ENCODE measurements around the gene TOPAZ1. TPM values are rescaled to one million over a fixed set of nuclear protein-coding genes. Genes with fewer than 3 reads are reported as not detected.

TOPAZ1 gene
- total and polyA plus RNA-seq, 2 of the 8 experiments (the other 6 are each of a cell fraction or from before 2014, with no cell fraction given), result not detected

- H3K9ac ChIP-seq (replicated peaks in 1 of 4; ENCODE audit: extremely low read depth in 1 of 4, low read depth in 3 of 4, low read length in 3 of 4), result no peak overlapping the region
- no peaks in the 10 kb centered on the region for H3K79me2 ChIP-seq (ENCODE audit: control insufficient read depth in 1 of 2, insufficient read depth in 2 of 2, low read length in 2 of 2)
- H3K14ac ChIP-seq (ENCODE audit: insufficient read length), result no peak overlapping the region
- H3K23ac ChIP-seq (ENCODE audit: insufficient read length), result no peak overlapping the region
- H3K79me1 ChIP-seq (ENCODE audit: low read depth, low read length), result no peaks in the 10 kb centered on the region
- no peak overlapping the region for H2BK5ac ChIP-seq (ENCODE audit: low read depth, low read length)
- H4K91ac ChIP-seq (replicated peaks; ENCODE audit: insufficient read length, low read length), result no peak overlapping the region
- FAIRE-seq (no peak), DNase-seq (ENCODE audit: low read depth in 1 of 2, low spot score in 2 of 2) (no peak)
- H4K20me1 ChIP-seq (replicated peaks in 1 of 2; ENCODE audit: control insufficient read depth in 1 of 2, insufficient read depth in 2 of 2, low read length in 2 of 2), result no peaks in the 10 kb centered on the region
- H3K23me2 ChIP-seq (ENCODE audit: low read depth, low read length), result 0 out of 2 replicates have a peak, but pooled peaks cover 2% of the 10 kb centered on the region
- no peak overlapping the region for H2AFZ ChIP-seq (ENCODE audit: low read length)
- CTCF ChIA-PET (ENCODE audit: partially characterized antibody), result interaction anchor here (0.6 to 1.2 kb wide), 5 partner anchors 17 to 1380 kb away, joined by 3 to 4 read pairs (median 3); no protein-coding TSS in a partner anchor
- no peak overlapping the region for H3K4ac ChIP-seq (replicated peaks; ENCODE audit: insufficient read length, low read depth, low read length)
- TF ChIP-seq POLR2AphosphoS5 (IDR thresholded peaks at IDR 0.05; ENCODE audit: low read depth, low read length) (no peak), RFX5 (IDR thresholded peaks at IDR 0.05; ENCODE audit: borderline replicate concordance, low read depth, low read length) (no peak), KDM5A (IDR thresholded peaks at IDR 0.05; ENCODE audit: low read length) (no peak), CBX5 (IDR thresholded peaks at IDR 0.05; ENCODE audit: low read depth, low read length) (no peak), CREB1 (IDR thresholded peaks at IDR 0.05) (no peak), SAP30 (IDR thresholded peaks at IDR 0.05; ENCODE audit: insufficient read depth, insufficient replicate concordance, low read length) (no peak)
- no peak overlapping the region for H3K27ac ChIP-seq (ENCODE audit: low read depth, low read length)
- H3K4me1 ChIP-seq (replicated peaks in 1 of 4; ENCODE audit: control insufficient read depth in 3 of 4, insufficient read depth in 4 of 4, low read length in 3 of 4), result peaks cover 0 to 2% (median 0%) of the 10 kb centered on the region in 4 experiments; a peak in 1 of 7 replicates
- H4K8ac ChIP-seq (ENCODE audit: extremely low read depth, insufficient read depth, low read length), result no peak overlapping the region
- H2BK120ac ChIP-seq (replicated peaks; ENCODE audit: low read depth, low read length), result no peak overlapping the region
- H3K4me3 ChIP-seq (ENCODE audit: extremely low read depth in 1 of 4, insufficient read depth in 2 of 4, low read depth in 3 of 4, low read length in 4 of 4), result no peak overlapping the region
- H4K5ac ChIP-seq (ENCODE audit: insufficient read length, low read depth, low read length), result no peak overlapping the region
- H2BK20ac ChIP-seq (ENCODE audit: low read length), result no peak overlapping the region
- no peak overlapping the region for H2BK15ac ChIP-seq (ENCODE audit: low read length)
- H3K9me3 ChIP-seq (ENCODE audit: insufficient read depth in 2 of 2, low read depth in 1 of 2, low read length in 1 of 2), result no peaks in the 10 kb centered on the region
- no peak overlapping the region for H3K4me2 ChIP-seq (ENCODE audit: insufficient read depth in 1 of 2, low read depth in 2 of 2, low read length in 2 of 2)
- no peaks in the 10 kb centered on the region for H3K36me3 ChIP-seq (ENCODE audit: control insufficient read depth in 2 of 4, insufficient read depth in 4 of 4, low read length in 3 of 4)
- no peak overlapping the region for H3K56ac ChIP-seq (replicated peaks; ENCODE audit: insufficient read length, low read depth, low read length)
- 100% methylated on average over 2 of the region's 3 CpGs; no CpG with 5 or more reads in 1 of the 2 experiments for WGBS, 2 experiments (ENCODE audit: extremely low coverage in 1 of 2, insufficient coverage in 1 of 2, insufficient read length in 1 of 2, insufficient replicate concordance in 2 of 2, low coverage in 1 of 2, low lambda C conversion rate in 2 of 2, missing lambda C conversion rate in 1 of 2)
- POLR2A ChIA-PET (ENCODE audit: partially characterized antibody), result no interaction called here
- no peak overlapping the region for H2BK12ac ChIP-seq (ENCODE audit: low read depth, low read length)
- H3K27me3 ChIP-seq (replicated peaks in 1 of 4; ENCODE audit: control insufficient read depth in 3 of 4, extremely low read depth in 1 of 4, insufficient read depth in 3 of 4, low read length in 3 of 4), result no peaks in the 10 kb centered on the region
- H2AK5ac ChIP-seq (ENCODE audit: low read depth, low read length), result no peak overlapping the region
- H3K18ac ChIP-seq (ENCODE audit: extremely low read depth, low read length), result no peak overlapping the region
Measured at GRCh38 chr3:44280077-44280476, 38.4 kb downstream of the TOPAZ1 start.

Measured in H1 (cell line).